Lung (tissue), 12 donors: Measurements from ENCODE around the gene NABP2. TPM values are rescaled to one million over a fixed set of nuclear protein-coding genes. Genes with fewer than 3 reads are reported as not detected.

Source experiments
- ATAC-seq: fragments of 200-7000 bp; cut with Tn5 transposase; one replicate; pipeline ENCODE4 v1.9.1; 2020; ENCODE audit warnings: moderate number of reproducible peaks; ENCODE audit not compliant: insufficient read depth, low FRiP score
- DNase-seq, 3 donors: peaks; one replicate each; pipeline ENCODE4 v3.0.0-alpha.2; 2013 to 2017
- H3K27ac ChIP-seq, 2 donors: one replicate each; pipeline ENCODE4 v1.5.1; 2013; ENCODE audit warnings: mild to moderate bottlenecking in 2 of 2, moderate library complexity in 2 of 2, control low read depth in 1 of 2, inconsistent platforms in 1 of 2, low read depth in 1 of 2, low read length in 1 of 2
- H3K27me3 ChIP-seq, 3 donors: one replicate each; pipeline ENCODE4 v1.5.1; 2013; ENCODE audit warnings: low read length in 2 of 3; ENCODE audit not compliant: control insufficient read depth in 3 of 3, insufficient read depth in 3 of 3
- H3K36me3 ChIP-seq, 4 donors: one replicate each; pipeline ENCODE4 v1.5.1; 2013; ENCODE audit warnings: low read length in 4 of 4, mild to moderate bottlenecking in 1 of 4, moderate library complexity in 1 of 4; ENCODE audit not compliant: control insufficient read depth in 4 of 4, insufficient read depth in 4 of 4
- H3K4me1 ChIP-seq, 5 donors: one replicate each; pipeline ENCODE4 v1.5.1; 2013; ENCODE audit warnings: low read length in 5 of 5, mild to moderate bottlenecking in 2 of 5, moderate library complexity in 1 of 5; ENCODE audit not compliant: control insufficient read depth in 5 of 5, insufficient read depth in 5 of 5
- H3K4me3 ChIP-seq: one replicate; pipeline ENCODE4 v1.5.1; 2013; ENCODE audit warnings: mild to moderate bottlenecking, control low read depth, moderate library complexity
- H3K9ac ChIP-seq, 2 donors: one replicate each; pipeline ENCODE4 v1.5.1; 2013; ENCODE audit warnings: low read length in 2 of 2, control low read depth in 1 of 2; ENCODE audit not compliant: insufficient read depth in 1 of 2
- H3K9me3 ChIP-seq, 4 donors: one replicate each; pipeline ENCODE4 v1.5.1; 2013; ENCODE audit warnings: low read length in 3 of 4, mild to moderate bottlenecking in 1 of 4, moderate library complexity in 1 of 4; ENCODE audit not compliant: control insufficient read depth in 4 of 4, insufficient read depth in 3 of 4
- CTCF ChIP-seq: IDR thresholded peaks from 2 replicates; pipeline ENCODE4 v1.5.1; 2012; ENCODE audit warnings: mild to moderate bottlenecking; ENCODE audit errors: control extremely low read depth, extremely low read depth
- WGBS, 2 donors: extraction: QIAGEN DNeasy Blood & Tissue Kit; methylation state at CpG; one replicate each; pipeline ENCODE4 v1.1.7; 2013; 5-methylcytosine and 5-hydroxymethylcytosine counted together
- polyA plus RNA-seq, 2 donors: library from polyadenylated mRNA; stranded (reverse); fragments of 200-250 nt; gene quantifications; one replicate each; pipeline ENCODE4 v1.2.1, GENCODE V29; 2013
- total RNA-seq, 2 donors: library from RNA; depleted of rRNA in 1 of 2; stranded (reverse); fragments of >200 nt in 1 of 2; gene quantifications; one replicate each; pipeline ENCODE4 v1.2.1, GENCODE V29; 2014 to 2021
- donor health status: control.
- donor health status: control.
- donor health status: Bipolar disorder and iron deficiency.
- donor health status: healthy.
- donor health status: DM: yes; HTN: yes; CAD: no.

The NABP2 gene
- total and polyA plus RNA-seq, 4 donors, result 11.3 to 31.4 (median 23.0) TPM

GRCh38 chr12:56241424-56242303 lies 17.5 kb downstream of the NABP2 start:
- DNase-seq, result no peak
- 83 to 92% methylated on average over 9 of the region's 9 CpGs for WGBS, 2 donors

GRCh38 chr12:56242986-56243385 lies 18.8 kb downstream of the NABP2 start:
- ATAC-seq, result no peak
- Histone ChIP-seq H3K9ac (no peak overlapping the region), H3K9me3 (no peaks in the 10 kb centered on the region), H3K36me3 (peaks cover 28 to 75% (median 39%) of the 10 kb centered on the region in 4 donors), H3K27ac (no peak overlapping the region), H3K4me1 (peaks cover 0 to 8% (median 0%) of the 10 kb centered on the region in 5 donors), H3K27me3 (no peaks in the 10 kb centered on the region), H3K4me3 (no peak overlapping the region)
- TF ChIP-seq CTCF, result no peak
- no peak for DNase-seq
- 87 to 89% methylated on average over 13 of the region's 13 CpGs for WGBS, 2 donors

More at GRCh38 chr12:56241424-56242303, 17.5 kb downstream of the NABP2 start:
- no peak for TF ChIP-seq CTCF
- ATAC-seq, result no peak
- H3K9ac ChIP-seq, result no peak overlapping the region
- no peak overlapping the region for H3K27ac ChIP-seq
- no peaks in the 10 kb centered on the region for H3K9me3 ChIP-seq
- H3K4me3 ChIP-seq, result no peak overlapping the region
- peaks cover 0 to 8% (median 0%) of the 10 kb centered on the region in 5 donors for H3K4me1 ChIP-seq
- peaks cover 22 to 79% (median 33%) of the 10 kb centered on the region in 4 donors for H3K36me3 ChIP-seq
- no peaks in the 10 kb centered on the region for H3K27me3 ChIP-seq

GRCh38 chr12:56243731-56244181 lies 19.6 kb downstream of the NABP2 start:
- 75 to 86% methylated on average over 3 of the region's 3 CpGs for WGBS, 2 donors
- H3K9ac ChIP-seq, result no peak overlapping the region
- peak; percentile 53 to 70 (median 70) for DNase-seq
- H3K4me3 ChIP-seq, result no peak overlapping the region
- H3K9me3 ChIP-seq, result no peaks in the 10 kb centered on the region
- no peak overlapping the region for H3K27ac ChIP-seq
- ATAC-seq, result no peak
- H3K4me1 ChIP-seq, result peaks cover 0 to 8% (median 0%) of the 10 kb centered on the region in 5 donors
- no peaks in the 10 kb centered on the region for H3K27me3 ChIP-seq
- TF ChIP-seq CTCF, result no peak
- peaks cover 32 to 76% (median 41%) of the 10 kb centered on the region in 4 donors for H3K36me3 ChIP-seq
